Measurements from ENCODE around the gene TRAP1.

GRCh38 chr16:3701531-3701930 is 15.8 kb downstream of the TRAP1 start:
- TF ChIP-seq CTCF (IDR thresholded peaks at IDR 0.05; ENCODE audit: low read depth, low read length) (no peak), EZH2phosphoT487 (IDR thresholded peaks at IDR 0.05; ENCODE audit: low read depth) (no peak)
